HepG2 (cell line): ENCODE measurements around the gene TTLL10. TPM values are rescaled to one million over a fixed set of nuclear protein-coding genes. Genes with fewer than 3 reads are reported as not detected.

Experiments used
- BATF2 ChIP-seq: sonication (generic); formaldehyde crosslinking; IDR thresholded peaks from 2 replicates; pipeline ENCODE4 v1.8.0; 2022; ENCODE audit warnings: mild to moderate bottlenecking, missing genetic modification reagents, moderate library complexity
- BCL6 ChIP-seq: IDR thresholded peaks from 2 replicates; pipeline ENCODE4 v1.6.1; 2016; ENCODE audit warnings: missing genetic modification reagents, missing compliant biosample characterization
- IRF1 ChIP-seq: sonication (generic); formaldehyde crosslinking; IDR thresholded peaks from 2 replicates; pipeline ENCODE4 v1.4.0; 2020; ENCODE audit warnings: low read depth, mild to moderate bottlenecking, missing genetic modification reagents
- IRF9 ChIP-seq: sonication (generic); formaldehyde crosslinking; IDR thresholded peaks from 2 replicates; pipeline ENCODE4 v1.8.0; 2022; ENCODE audit warnings: missing genetic modification reagents, mild to moderate bottlenecking, borderline replicate concordance
- JUND ChIP-seq: sonication (generic); formaldehyde crosslinking; IDR thresholded peaks from 2 replicates; pipeline ENCODE4 v1.8.0; 2022; ENCODE audit warnings: mild to moderate bottlenecking, missing genetic modification reagents
- KDM2A ChIP-seq: sonication (generic); formaldehyde crosslinking; IDR thresholded peaks from 2 replicates; pipeline ENCODE4 v1.4.0; 2020; ENCODE audit warnings: low read depth, missing genetic modification reagents, borderline replicate concordance
- MLXIP ChIP-seq: sonication (generic); formaldehyde crosslinking; IDR thresholded peaks from 2 replicates; pipeline ENCODE4 v1.9.0; 2021; ENCODE audit warnings: missing genetic modification reagents, borderline replicate concordance
- POLR2A ChIP-seq, 2 experiments: IDR thresholded peaks; 2 replicates each; pipeline ENCODE4 v1.6.1; 2011; ENCODE audit warnings: low read depth in 2 of 2, low read length in 2 of 2, mild to moderate bottlenecking in 1 of 2, moderate library complexity in 1 of 2; ENCODE audit not compliant: insufficient read depth in 1 of 2
- POLR2AphosphoS2 ChIP-seq: IDR thresholded peaks from 2 replicates; pipeline ENCODE4 v1.6.1; 2011; ENCODE audit warnings: low read depth, low read length, improper control_type of control experiment
- SAP130 ChIP-seq: IDR thresholded peaks from 2 replicates; pipeline ENCODE4 v1.6.1; 2016; ENCODE audit warnings: low read depth
- XRCC5 ChIP-seq: fragments of 200-400 bp; formaldehyde crosslinking; optimal IDR thresholded peaks from 2 replicates; pipeline ENCODE3; 2017; ENCODE audit warnings: mild to moderate bottlenecking, low read length
- ZC3H4 ChIP-seq: sonication (generic); formaldehyde crosslinking; IDR thresholded peaks from 2 replicates; pipeline ENCODE4 v1.4.0; 2020; ENCODE audit warnings: missing genetic modification reagents, borderline replicate concordance
- ZFYVE20 ChIP-seq: sonication (generic); formaldehyde crosslinking; IDR thresholded peaks from 2 replicates; pipeline ENCODE4 v1.8.0; 2023; ENCODE audit warnings: low read depth, mild to moderate bottlenecking, moderate library complexity, missing genetic modification reagents, borderline replicate concordance
- ZNF101 ChIP-seq: sonication (generic); formaldehyde crosslinking; IDR thresholded peaks from 2 replicates; pipeline ENCODE4 v1.4.0; 2020; ENCODE audit warnings: mild to moderate bottlenecking, low read depth, missing genetic modification reagents, borderline replicate concordance
- ZNF205 ChIP-seq: IDR thresholded peaks from 2 replicates; pipeline ENCODE4 v1.6.1; 2018; ENCODE audit warnings: missing biosample characterization, missing genetic modification reagents
- ZNF230 ChIP-seq: sonication (generic); formaldehyde crosslinking; IDR thresholded peaks from 2 replicates; pipeline ENCODE4 v1.4.0; 2020; ENCODE audit warnings: mild to moderate bottlenecking, missing genetic modification reagents
- ZNF263 ChIP-seq: sonication (generic); formaldehyde crosslinking; IDR thresholded peaks from 2 replicates; pipeline ENCODE4 v1.4.0; 2020; ENCODE audit warnings: missing genetic modification reagents
- ZNF496 ChIP-seq: sonication (generic); formaldehyde crosslinking; IDR thresholded peaks from 2 replicates; pipeline ENCODE4 v1.8.1; 2023; ENCODE audit warnings: mild to moderate bottlenecking, moderate library complexity, missing genetic modification reagents; ENCODE audit not compliant: insufficient replicate concordance
- ZNF530 ChIP-seq: sonication (generic); formaldehyde crosslinking; IDR thresholded peaks from 2 replicates; pipeline ENCODE4 v1.5.0; 2020; ENCODE audit warnings: low read depth, mild to moderate bottlenecking, missing genetic modification reagents
- ZSCAN20 ChIP-seq: sonication (generic); formaldehyde crosslinking; IDR thresholded peaks from 2 replicates; pipeline ENCODE4 v1.4.0; 2020; ENCODE audit warnings: missing genetic modification reagents, mild to moderate bottlenecking, borderline replicate concordance
- polyA plus RNA-seq, 8 experiments: library from polyadenylated mRNA; depleted of rRNA in 3 of 8; stranded (reverse) in 7 of 8; unstranded in 1 of 8; fragments of >200 nt; fragmentation: Illumina TruSeq in 4 of 8; extraction: Trizol in 4 of 8; gene quantifications; 2 replicates each; pipeline versions ENCODE4 v1.2.1 to v1.2.3, GENCODE V29; 2011 to 2016; ENCODE audit warnings: low read depth in 4 of 8, missing spikeins in 1 of 8, mixed read lengths in 1 of 8; ENCODE audit not compliant: insufficient read depth in 1 of 8
- total RNA-seq, 5 experiments: library from RNA; depleted of rRNA; stranded (reverse); fragments of >200 nt; fragmentation: Illumina TruSeq; extraction: Trizol; gene quantifications; 2 replicates each; pipeline ENCODE4 v1.2.3, GENCODE V29; 2016; ENCODE audit warnings: low read depth in 1 of 5
- TF ChIP-seq, protein P1 (sequence below): sonication (generic); formaldehyde crosslinking; IDR thresholded peaks from 2 replicates; pipeline ENCODE4 v1.4.0; 2020; ENCODE audit warnings: mild to moderate bottlenecking, low read depth, missing genetic modification reagents
- TF ChIP-seq, protein P2 (sequence below): sonication (generic); formaldehyde crosslinking; IDR thresholded peaks from 2 replicates; pipeline ENCODE4 v1.4.0; 2020; ENCODE audit warnings: missing genetic modification reagents, borderline replicate concordance

TTLL10 gene
- total and polyA plus RNA-seq, 2 of the 13 experiments (the other 11 are each of a cell fraction or from before 2014, with no cell fraction given), result not detected

DNA sequence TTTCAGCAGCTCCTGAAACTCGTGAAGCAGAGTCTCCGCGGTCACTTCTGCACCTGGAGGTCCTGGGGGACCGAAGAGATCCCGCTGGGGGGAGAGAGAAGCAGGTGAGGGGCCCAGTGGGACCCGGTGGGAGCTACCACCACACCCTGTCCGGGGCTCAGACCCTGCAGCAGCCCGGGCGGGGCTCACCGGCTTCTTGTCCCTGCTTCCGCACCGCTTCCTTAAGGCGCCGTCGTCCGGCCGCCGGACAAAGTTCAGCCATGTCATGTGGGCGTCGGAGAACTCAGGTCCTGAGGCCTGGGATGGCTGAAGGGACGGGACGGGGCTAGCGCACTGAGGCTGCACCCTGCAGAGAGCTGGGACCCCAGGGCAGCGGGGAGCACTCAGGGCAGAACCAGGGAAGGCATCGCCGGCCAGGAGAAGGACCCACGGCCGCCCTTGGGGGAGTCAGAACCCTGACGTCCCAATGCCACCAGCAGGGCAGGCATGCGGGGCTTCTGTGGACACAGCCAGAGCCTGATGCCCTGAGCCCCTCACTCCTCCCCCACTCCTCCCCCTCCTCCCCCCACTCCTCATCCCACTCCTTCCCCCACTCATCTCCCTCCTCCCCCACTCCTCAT lies 70.6 kb downstream of the TTLL10 start (continued):
- TF ChIP-seq MLXIP (CRISPR knock-in tag) (no peak), ZNF205 (CRISPR knock-in tag) (no peak), ZSCAN20 (no peak), BATF2 (CRISPR knock-in tag) (no peak), IRF1 (CRISPR knock-in tag) (no peak), IRF9 (CRISPR knock-in tag) (no peak), ZC3H4 (CRISPR knock-in tag) (no peak), ZNF530 (CRISPR knock-in tag) (no peak), SAP130 (no peak), ZNF263 (CRISPR knock-in tag) (peak; percentile 88), ZNF230 (CRISPR knock-in tag) (no peak), JUND (CRISPR knock-in tag) (no peak), ZNF496 (CRISPR knock-in tag) (no peak), POLR2AphosphoS2 (no peak), ZNF101 (CRISPR knock-in tag) (no peak), ZFYVE20 (CRISPR knock-in tag) (no peak), POLR2A (IDR thresholded peaks at IDR 0.05; ENCODE audit: insufficient read depth in 1 of 2, low read depth in 2 of 2, low read length in 2 of 2) (no peak), XRCC5 (no peak), BCL6 (CRISPR knock-in tag) (no peak), KDM2A (CRISPR knock-in tag) (peak; percentile 16; the same call in 1 of the 2 replicates)
- TF ChIP-seq, protein P1, sequence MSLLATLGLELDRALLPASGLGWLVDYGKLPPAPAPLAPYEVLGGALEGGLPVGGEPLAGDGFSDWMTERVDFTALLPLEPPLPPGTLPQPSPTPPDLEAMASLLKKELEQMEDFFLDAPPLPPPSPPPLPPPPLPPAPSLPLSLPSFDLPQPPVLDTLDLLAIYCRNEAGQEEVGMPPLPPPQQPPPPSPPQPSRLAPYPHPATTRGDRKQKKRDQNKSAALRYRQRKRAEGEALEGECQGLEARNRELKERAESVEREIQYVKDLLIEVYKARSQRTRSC, result no peak
- TF ChIP-seq, protein P2, sequence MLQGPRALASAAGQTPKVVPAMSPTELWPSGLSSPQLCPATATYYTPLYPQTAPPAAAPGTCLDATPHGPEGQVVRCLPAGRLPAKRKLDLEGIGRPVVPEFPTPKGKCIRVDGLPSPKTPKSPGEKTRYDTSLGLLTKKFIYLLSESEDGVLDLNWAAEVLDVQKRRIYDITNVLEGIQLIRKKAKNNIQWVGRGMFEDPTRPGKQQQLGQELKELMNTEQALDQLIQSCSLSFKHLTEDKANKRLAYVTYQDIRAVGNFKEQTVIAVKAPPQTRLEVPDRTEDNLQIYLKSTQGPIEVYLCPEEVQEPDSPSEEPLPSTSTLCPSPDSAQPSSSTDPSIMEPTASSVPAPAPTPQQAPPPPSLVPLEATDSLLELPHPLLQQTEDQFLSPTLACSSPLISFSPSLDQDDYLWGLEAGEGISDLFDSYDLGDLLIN (CRISPR knock-in tag), result no peak
